ENCODE measurements around the gene RAB3GAP2. TPM values are rescaled to one million over a fixed set of nuclear protein-coding genes. Genes with fewer than 3 reads are reported as not detected.
"Not testable (repeated sequence)": the region's sequence is repeated elsewhere in the genome, so short reads cannot be mapped to it uniquely, and the experiment has no call there.

Gene RAB3GAP2
- total RNA-seq, 2 experiments from 2014 or later, result 47.8 to 50.1 TPM

DNA sequence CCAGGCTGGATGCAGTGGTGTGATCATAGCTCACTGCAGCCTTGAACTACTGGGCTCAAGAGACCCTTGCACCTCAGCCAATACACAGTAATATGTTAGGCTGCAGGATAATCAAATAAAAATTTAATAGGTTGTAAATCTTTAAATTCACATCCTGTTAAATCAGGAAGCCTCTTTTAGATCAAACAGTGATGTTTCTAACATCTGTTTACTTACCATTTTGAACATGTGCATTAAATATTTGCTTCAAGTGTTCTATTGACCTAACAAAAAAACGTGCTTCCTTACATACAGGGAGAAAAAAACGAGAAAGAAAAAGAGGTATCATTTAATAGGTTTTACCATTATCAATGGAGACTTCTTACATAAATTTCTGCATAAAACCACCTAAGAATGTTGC, 107.7 kb downstream of the RAB3GAP2 start:
- ChIA-PET CTCF (interaction anchor here (1.5 kb wide), 1 partner anchor 51 kb away, joined by 5 read pairs; no protein-coding TSS in a partner anchor), POLR2A (no interaction called here)
- Mint-ChIP-seq H3K4me1 (peaks cover 9% of the 10 kb centered on the region), H3K9me3 (no peaks in the 10 kb centered on the region), H3K4me3 (no peak overlapping the region), H3K27me3 (no peaks in the 10 kb centered on the region), H3K27ac (no peak overlapping the region), H3K36me3 (ENCODE audit: low read depth) (peaks cover 42% of the 10 kb centered on the region)
- no peak for DNase-seq

DNA sequence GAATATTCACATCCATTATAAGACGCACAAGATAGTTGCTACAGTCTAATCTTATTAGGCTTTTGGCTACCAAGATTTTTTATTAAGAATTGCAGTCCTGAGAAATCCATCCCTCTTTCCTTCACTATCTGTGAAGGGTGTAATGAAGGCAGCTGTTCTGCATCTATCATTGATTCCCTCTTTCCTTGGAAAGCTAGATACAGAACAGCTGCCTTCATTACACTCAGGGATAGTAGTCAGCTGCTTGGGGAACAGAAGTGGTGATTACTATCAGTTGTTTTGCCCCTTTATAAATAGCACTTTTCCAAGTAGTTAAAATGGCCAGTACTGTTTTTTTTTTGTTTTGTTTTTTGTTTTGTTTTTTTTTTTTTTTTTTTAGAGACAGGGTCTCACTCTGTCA, 108.1 kb downstream of the RAB3GAP2 start:
- H3K9me3 Mint-ChIP-seq, result no peaks in the 10 kb centered on the region
- no peak overlapping the region for H3K27ac Mint-ChIP-seq
- H3K4me1 Mint-ChIP-seq, result peaks cover 9% of the 10 kb centered on the region
- no peak overlapping the region for H3K4me3 Mint-ChIP-seq
- H3K27me3 Mint-ChIP-seq, result no peaks in the 10 kb centered on the region
- CTCF ChIA-PET, result interaction anchor here (1.1 kb wide), 1 partner anchor 10 kb away, joined by 3 read pairs; no protein-coding TSS in a partner anchor
- DNase-seq, result no peak
- peaks cover 38% of the 10 kb centered on the region for H3K36me3 Mint-ChIP-seq (ENCODE audit: low read depth)
- POLR2A ChIA-PET, result no interaction called here

DNA sequence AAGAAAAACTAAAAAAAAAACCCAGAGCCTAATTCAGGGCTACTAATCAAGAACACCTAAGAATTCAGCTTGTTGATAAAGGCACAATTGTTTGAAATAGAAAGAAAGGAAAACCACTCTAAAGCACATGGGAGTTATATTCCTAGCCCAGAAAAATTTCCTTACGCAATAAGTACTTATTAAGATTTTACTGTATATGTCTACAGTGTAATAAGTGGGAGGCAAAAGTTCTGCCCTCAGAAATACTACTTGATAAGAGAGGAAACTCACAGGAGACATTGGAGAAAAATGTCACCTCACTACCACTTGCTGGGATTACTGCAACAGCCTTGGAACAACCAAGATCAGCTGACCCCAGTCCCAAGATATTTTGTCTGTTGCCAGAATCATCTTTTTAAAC, 112.2 kb downstream of the RAB3GAP2 start:
- Mint-ChIP-seq H3K4me1 (peaks cover 31% of the 10 kb centered on the region), H3K36me3 (ENCODE audit: low read depth) (peaks cover 48% of the 10 kb centered on the region), H3K4me3 (no peak overlapping the region), H3K27ac (no peak overlapping the region), H3K27me3 (no peaks in the 10 kb centered on the region), H3K9me3 (no peaks in the 10 kb centered on the region)
- CTCF ChIA-PET, result interaction anchor here (0.7 to 1.5 kb wide), 3 partner anchors 16 to 70 kb away, joined by 3 to 5 read pairs (median 3); partner anchors contain the start of gene BPNT1
- DNase-seq, result no peak
- POLR2A ChIA-PET, result interaction anchor here (0.6 kb wide), 1 partner anchor 105 kb away, joined by 3 read pairs; no protein-coding TSS in a partner anchor

DNA sequence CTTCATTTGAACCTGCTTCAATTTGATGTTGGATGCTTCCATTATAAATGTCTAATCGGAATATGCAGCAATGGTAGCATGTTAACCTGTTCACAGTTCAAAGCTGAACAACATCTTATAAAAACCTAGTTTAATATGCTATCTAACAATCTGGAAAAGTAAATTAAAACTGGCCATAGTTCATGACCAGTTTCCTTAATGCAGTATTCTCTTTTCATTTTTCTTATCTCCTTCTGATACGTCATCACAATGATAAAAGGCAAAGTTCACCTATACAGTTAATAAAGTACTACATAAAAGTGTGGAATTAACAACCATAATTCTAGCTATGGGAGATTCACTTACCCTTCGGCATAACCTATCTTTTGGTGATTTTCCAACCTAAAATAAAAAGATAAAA, 113.2 kb downstream of the RAB3GAP2 start:
- DNase-seq, result no peak
- no peaks in the 10 kb centered on the region for H3K9me3 Mint-ChIP-seq
- H3K36me3 Mint-ChIP-seq (ENCODE audit: low read depth), result peaks cover 50% of the 10 kb centered on the region
- H3K27me3 Mint-ChIP-seq, result no peaks in the 10 kb centered on the region
- peaks cover 31% of the 10 kb centered on the region for H3K4me1 Mint-ChIP-seq
- ChIA-PET CTCF (no interaction called here), POLR2A (no interaction called here)
- H3K27ac Mint-ChIP-seq, result no peak overlapping the region
- no peak overlapping the region for H3K4me3 Mint-ChIP-seq

DNA sequence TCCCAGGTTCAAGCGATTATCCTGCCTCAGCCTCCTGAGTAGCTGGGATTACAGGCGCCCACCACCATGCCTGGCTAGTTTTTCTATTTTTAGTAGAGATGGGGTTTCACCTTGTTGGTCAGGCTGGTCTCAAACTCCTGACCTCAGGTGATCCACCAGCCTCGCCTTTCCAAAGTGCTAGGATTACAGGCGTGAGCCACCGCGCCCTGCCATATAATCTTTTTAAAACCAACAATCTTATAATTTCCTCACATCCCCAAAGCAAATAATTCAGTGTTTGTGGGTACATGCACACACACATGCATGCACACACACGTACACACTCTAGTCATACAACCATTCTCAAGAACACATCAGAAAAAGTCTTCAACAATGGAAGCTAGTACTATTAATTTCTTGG, 113.7 kb downstream of the RAB3GAP2 start:
- not testable (repeated sequence) for H3K9me3 Mint-ChIP-seq, H3K27ac Mint-ChIP-seq, H3K27me3 Mint-ChIP-seq, DNase-seq, H3K4me3 Mint-ChIP-seq
- H3K36me3 Mint-ChIP-seq (ENCODE audit: low read depth), result peaks cover 54% of the 10 kb centered on the region
- ChIA-PET CTCF (interaction anchor here (1.0 to 1.4 kb wide), 3 partner anchors 9 to 36 kb away, joined by 3 read pairs; no protein-coding TSS in a partner anchor), POLR2A (interaction anchor here (1.0 kb wide), 1 partner anchor 37 kb away, joined by 3 read pairs; no protein-coding TSS in a partner anchor)
- peaks cover 31% of the 10 kb centered on the region for H3K4me1 Mint-ChIP-seq

DNA sequence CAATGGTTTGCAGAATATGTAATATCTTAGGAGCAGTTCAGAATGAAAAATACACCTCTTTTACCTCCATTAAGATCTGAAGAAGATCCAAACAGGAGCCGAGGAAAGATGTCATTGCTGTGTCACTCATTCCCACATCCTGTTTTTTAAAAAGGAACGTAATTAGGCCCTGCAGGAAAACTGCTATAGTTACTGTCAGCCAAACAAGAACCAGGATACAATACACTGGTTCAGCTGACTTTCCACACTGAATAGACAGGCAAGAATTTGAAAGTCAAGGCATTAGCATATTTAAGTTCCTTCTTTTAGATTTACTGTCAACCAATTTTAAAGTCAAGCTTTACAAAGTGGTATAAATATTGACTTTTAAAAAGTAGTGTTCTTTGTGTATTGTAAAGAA, 114.5 kb downstream of the RAB3GAP2 start:
- H3K27ac Mint-ChIP-seq, result no peak overlapping the region
- DNase-seq, result no peak
- no peak overlapping the region for H3K4me3 Mint-ChIP-seq
- ChIA-PET CTCF (interaction anchor here (1.0 to 1.4 kb wide), 3 partner anchors 8 to 35 kb away, joined by 3 read pairs; no protein-coding TSS in a partner anchor), POLR2A (interaction anchor here (1.0 kb wide), 1 partner anchor 36 kb away, joined by 3 read pairs; no protein-coding TSS in a partner anchor)
- no peaks in the 10 kb centered on the region for H3K27me3 Mint-ChIP-seq
- no peaks in the 10 kb centered on the region for H3K9me3 Mint-ChIP-seq
- H3K36me3 Mint-ChIP-seq (ENCODE audit: low read depth), result peaks cover 57% of the 10 kb centered on the region
- H3K4me1 Mint-ChIP-seq, result peaks cover 31% of the 10 kb centered on the region

DNA sequence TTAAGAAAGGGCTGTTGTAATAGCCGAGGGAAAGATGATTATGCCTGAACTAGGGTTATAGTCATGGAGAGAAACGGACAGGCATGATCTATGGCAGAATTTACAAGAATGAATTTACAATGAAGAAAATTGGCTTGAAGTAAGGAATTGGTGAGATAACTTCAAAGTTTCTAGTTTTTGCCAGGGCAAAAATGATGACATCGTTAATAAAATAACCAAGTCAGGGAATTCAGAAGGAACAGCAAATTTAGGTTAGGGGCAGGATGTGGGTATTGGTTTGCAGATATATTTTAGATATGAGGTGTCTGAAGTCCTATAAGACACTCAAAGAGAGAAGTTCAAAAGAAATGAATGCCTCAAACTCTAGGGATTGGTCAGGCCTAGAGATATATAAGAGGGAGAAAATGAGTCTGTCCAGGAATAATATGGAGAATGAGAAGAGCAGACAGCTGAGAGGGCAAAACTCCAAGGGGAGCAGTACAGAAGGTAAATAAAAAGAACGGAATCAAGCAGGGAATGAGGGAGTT, 115.6 kb downstream of the RAB3GAP2 start:
- H3K4me1 Mint-ChIP-seq, result peaks cover 31% of the 10 kb centered on the region
- H3K36me3 Mint-ChIP-seq (ENCODE audit: low read depth), result peaks cover 61% of the 10 kb centered on the region
- no peaks in the 10 kb centered on the region for H3K27me3 Mint-ChIP-seq
- H3K27ac Mint-ChIP-seq, result peak overlapping the region; percentile 61
- DNase-seq, result no peak
- H3K9me3 Mint-ChIP-seq, result no peaks in the 10 kb centered on the region
- CTCF ChIA-PET, result no interaction called here
- POLR2A ChIA-PET, result no interaction called here
- H3K4me3 Mint-ChIP-seq, result no peak overlapping the region

DNA sequence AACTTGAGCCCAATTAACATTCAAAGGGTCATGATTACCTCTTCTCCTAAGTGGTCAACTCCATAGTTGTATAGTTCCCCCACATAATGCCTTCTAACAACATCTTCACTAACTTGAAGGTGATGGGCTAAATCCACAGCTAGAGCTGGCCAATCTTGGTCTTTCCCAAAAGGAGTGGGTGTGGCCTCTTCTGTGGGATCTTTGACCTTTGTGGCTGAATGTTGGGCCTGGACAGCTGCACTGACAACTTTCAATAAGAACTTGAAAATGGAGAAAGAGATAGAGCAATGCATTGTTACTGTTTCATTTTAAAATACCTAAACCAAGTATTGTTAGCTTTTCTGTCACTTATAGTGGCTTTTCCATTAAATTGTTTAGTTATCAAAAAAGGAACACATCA, 119.1 kb downstream of the RAB3GAP2 start:
- H3K36me3 Mint-ChIP-seq (ENCODE audit: low read depth), result peaks cover 50% of the 10 kb centered on the region
- DNase-seq, result no peak
- no peak overlapping the region for H3K4me3 Mint-ChIP-seq
- no peaks in the 10 kb centered on the region for H3K9me3 Mint-ChIP-seq
- ChIA-PET POLR2A (no interaction called here), CTCF (interaction anchor here (0.5 to 1.1 kb wide), 2 partner anchors 73 to 159 kb away, joined by 3 read pairs; no protein-coding TSS in a partner anchor)
- no peaks in the 10 kb centered on the region for H3K27me3 Mint-ChIP-seq
- peaks cover 19% of the 10 kb centered on the region for H3K4me1 Mint-ChIP-seq
- no peak overlapping the region for H3K27ac Mint-ChIP-seq

DNA sequence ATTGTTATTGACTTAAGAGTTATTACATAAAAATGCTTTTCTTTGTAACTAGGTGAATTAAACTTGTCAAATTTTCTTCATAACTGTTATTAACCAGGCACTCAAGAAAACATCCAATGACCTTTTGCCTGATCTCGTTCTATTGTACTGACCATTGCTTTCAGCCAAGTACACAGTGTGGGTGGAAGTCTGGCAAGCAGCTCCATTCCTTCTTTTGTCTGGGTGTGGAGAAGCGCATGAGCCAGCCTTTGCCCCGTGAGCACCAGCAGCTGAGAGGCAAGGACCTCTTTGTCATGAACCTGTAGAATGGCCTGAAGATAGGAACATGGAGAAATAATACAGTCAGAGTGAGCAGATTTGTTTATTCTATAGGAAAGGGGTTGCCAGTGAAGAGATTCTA, 120.8 kb downstream of the RAB3GAP2 start:
- no peaks in the 10 kb centered on the region for H3K9me3 Mint-ChIP-seq
- H3K27me3 Mint-ChIP-seq, result no peaks in the 10 kb centered on the region
- no peak overlapping the region for H3K4me3 Mint-ChIP-seq
- H3K4me1 Mint-ChIP-seq, result peaks cover 3% of the 10 kb centered on the region
- DNase-seq, result no peak
- CTCF ChIA-PET, result interaction anchor here (1.0 kb wide), 1 partner anchor 27 kb away, joined by 7 read pairs; no protein-coding TSS in a partner anchor
- no peak overlapping the region for H3K27ac Mint-ChIP-seq
- POLR2A ChIA-PET, result no interaction called here
- H3K36me3 Mint-ChIP-seq (ENCODE audit: low read depth), result peaks cover 44% of the 10 kb centered on the region

DNA sequence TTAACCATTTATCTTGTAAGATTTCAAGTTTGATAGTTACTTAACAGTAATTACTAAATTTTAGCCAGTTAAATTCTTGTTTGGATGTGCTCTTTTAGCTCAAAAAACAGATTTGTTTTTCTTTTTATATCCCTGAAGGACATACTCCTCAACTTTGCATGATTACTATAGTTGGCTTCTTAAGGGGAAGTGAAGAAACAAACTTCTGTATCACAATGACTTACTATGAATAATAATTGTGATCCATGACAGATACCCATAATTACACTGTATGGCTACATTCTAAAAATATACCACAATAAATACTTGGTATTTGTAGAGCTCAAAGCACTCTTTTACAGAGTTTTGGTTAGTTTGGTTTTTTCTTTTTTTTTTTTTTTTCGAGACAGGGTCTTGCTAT, 122.5 kb downstream of the RAB3GAP2 start:
- H3K36me3 Mint-ChIP-seq (ENCODE audit: low read depth), result peaks cover 48% of the 10 kb centered on the region
- CTCF ChIA-PET, result interaction anchor here (1.0 to 1.8 kb wide), 3 partner anchors 8 to 584 kb away, joined by 3 to 4 read pairs (median 3); no protein-coding TSS in a partner anchor
- H3K4me3 Mint-ChIP-seq, result no peak overlapping the region
- H3K27me3 Mint-ChIP-seq, result no peaks in the 10 kb centered on the region
- H3K4me1 Mint-ChIP-seq, result no peaks in the 10 kb centered on the region
- H3K27ac Mint-ChIP-seq, result no peak overlapping the region
- no peak for DNase-seq
- POLR2A ChIA-PET, result no interaction called here
- H3K9me3 Mint-ChIP-seq, result no peaks in the 10 kb centered on the region

DNA sequence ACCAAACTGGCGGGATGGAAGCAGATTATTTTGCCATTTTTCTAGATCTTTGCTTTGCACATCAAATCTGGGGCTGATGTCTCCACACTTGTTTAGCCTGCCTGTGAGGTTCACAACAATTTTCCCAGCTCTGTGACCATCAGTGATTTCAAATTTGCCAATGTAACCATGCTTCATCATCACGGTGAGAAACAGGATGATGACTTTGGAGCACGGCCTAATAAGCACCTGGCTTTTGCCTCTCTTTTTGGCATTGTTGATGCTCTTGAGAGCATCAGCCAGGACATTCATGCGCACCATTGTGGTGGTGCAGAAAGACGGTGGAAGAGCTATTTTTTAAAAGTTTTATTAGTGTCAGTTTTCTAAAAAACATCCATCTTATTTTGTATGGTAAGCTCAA, 128.2 kb downstream of the RAB3GAP2 start:
- no peak overlapping the region for H3K4me3 Mint-ChIP-seq
- no peaks in the 10 kb centered on the region for H3K27me3 Mint-ChIP-seq
- no peaks in the 10 kb centered on the region for H3K9me3 Mint-ChIP-seq
- ChIA-PET POLR2A (no interaction called here), CTCF (interaction anchor here (1.0 to 1.9 kb wide), 3 partner anchors 16 to 33 kb away, joined by 3 to 8 read pairs (median 3); no protein-coding TSS in a partner anchor)
- H3K36me3 Mint-ChIP-seq (ENCODE audit: low read depth), result peaks cover 49% of the 10 kb centered on the region
- no peak for DNase-seq
- H3K4me1 Mint-ChIP-seq, result no peaks in the 10 kb centered on the region
- H3K27ac Mint-ChIP-seq, result no peak overlapping the region

DNA sequence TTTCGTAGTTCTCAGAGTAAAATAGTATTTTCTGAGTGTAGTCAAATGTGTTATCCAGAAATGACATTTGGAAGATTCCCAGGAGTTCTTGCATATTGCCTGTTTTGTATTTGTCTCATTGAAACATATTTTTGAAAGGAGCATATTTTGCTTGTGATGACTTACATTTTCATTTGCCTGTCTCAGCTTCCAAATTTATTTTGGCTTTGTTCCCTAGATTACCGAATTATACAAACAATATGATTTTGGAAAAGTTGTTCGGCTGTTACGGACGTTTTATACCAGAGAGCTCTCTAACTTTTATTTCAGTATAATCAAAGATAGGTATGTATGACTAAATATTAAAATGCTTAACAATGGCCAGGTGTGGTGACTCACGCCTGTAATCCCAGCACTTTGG, 132.3 kb downstream of the RAB3GAP2 start:
- H3K4me1 Mint-ChIP-seq, result peaks cover 11% of the 10 kb centered on the region
- CTCF ChIA-PET, result no interaction called here
- POLR2A ChIA-PET, result no interaction called here
- DNase-seq, result no peak
- H3K36me3 Mint-ChIP-seq (ENCODE audit: low read depth), result peaks cover 39% of the 10 kb centered on the region
- no peak overlapping the region for H3K27ac Mint-ChIP-seq
- H3K9me3 Mint-ChIP-seq, result no peaks in the 10 kb centered on the region
- no peaks in the 10 kb centered on the region for H3K27me3 Mint-ChIP-seq
- no peak overlapping the region for H3K4me3 Mint-ChIP-seq

DNA sequence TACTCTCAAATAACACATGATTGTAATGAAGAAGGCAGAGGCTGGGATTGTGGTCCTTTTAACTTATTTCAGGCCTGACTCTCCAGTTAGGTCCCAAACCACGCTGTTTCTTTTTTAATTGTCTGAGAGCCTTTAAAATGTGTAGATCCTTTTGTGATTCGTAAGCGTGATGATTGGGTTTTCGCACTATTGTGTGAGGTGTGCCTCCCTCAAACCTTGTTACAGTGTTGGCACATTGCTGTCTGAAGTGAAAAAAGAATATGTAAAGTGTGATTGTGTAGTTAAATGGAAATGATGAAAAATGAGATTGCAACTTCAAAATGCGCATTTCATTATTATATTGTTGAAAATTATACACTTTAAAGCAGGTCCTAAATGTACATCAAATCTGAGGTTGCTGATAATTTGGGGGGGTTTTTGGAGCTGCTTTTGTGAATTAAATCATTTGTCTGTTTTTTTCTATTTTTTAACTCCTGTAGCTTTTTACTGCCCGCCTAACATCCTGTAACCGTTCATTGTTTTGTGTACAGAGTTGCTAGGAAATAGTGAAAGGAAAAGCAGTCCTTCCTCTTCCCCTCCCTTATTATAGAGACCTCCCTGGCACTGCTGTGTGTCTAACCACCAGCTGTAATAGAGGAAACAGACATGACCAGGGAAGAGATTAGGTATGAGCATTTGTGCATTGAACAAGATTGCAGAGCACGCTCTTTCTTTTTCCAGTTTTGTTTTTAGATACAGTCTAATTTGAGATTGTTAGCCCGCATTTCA, 135.1 kb downstream of the RAB3GAP2 start:
- Mint-ChIP-seq H3K4me1 (peaks cover 11% of the 10 kb centered on the region), H3K9me3 (no peaks in the 10 kb centered on the region), H3K27ac (peak overlapping the region; percentile 49), H3K4me3 (peak overlapping the region; percentile 2), H3K27me3 (no peaks in the 10 kb centered on the region), H3K36me3 (ENCODE audit: low read depth) (peaks cover 40% of the 10 kb centered on the region)
- CTCF ChIA-PET, result interaction anchor here (0.7 to 1.7 kb wide), 8 partner anchors 8 to 667 kb away, joined by 3 to 8 read pairs (median 4); no protein-coding TSS in a partner anchor
- no peak for DNase-seq
- POLR2A ChIA-PET, result interaction anchor here (0.6 to 0.9 kb wide), 3 partner anchors 10 to 855 kb away, joined by 3 to 4 read pairs (median 3); no protein-coding TSS in a partner anchor

All from activated CD4-positive, alpha-beta memory T cell treated with anti-CD3 and anti-CD28 coated beads, Interleukin-2, amount 10 ng/mL, durations not matched to agents 7 days and 5 days (primary cell).